Measurements from ENCODE around the gene CALCOCO2. TPM values are rescaled to one million over a fixed set of nuclear protein-coding genes. Genes with fewer than 3 reads are reported as not detected.

Gene CALCOCO2
- total and polyA plus RNA-seq, 11 donors, result 102 to 322 (median 222) TPM

DNA sequence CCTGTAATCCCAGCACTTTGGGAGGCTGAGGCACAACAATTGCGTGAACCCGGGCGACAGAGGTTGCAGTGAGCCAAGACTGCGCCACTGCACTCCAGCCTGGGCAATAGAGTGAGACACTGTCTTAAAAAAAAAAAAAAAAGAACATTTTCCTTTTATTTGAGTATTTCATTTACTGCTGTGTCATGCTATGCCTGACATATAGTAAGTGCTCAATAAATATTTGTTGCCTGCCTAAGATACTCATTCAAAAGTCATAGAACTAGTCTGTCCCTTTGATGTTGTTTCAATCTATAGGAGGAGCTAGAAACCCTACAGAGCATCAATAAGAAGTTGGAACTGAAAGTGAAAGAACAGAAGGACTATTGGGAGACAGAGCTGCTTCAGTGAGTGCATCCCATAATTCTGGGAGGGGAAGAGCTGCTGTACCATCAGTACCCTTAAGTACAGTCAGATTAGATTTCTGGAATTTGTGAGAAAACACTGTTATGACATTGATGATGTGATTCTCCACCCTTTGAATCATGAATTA, 20.0 kb downstream of the CALCOCO2 start:
- WGBS, 4 donors, result 95 to 100% (median 99%) methylated on average over 4 of the region's 4 CpGs

GRCh38 chr17:48854774-48855476, 24.1 kb downstream of the CALCOCO2 start:
- TF ChIP-seq CTCF (IDR thresholded peaks at IDR 0.05) (no peak), POLR2A (IDR thresholded peaks at IDR 0.05) (no peak)
- H3K9me3 ChIP-seq, result no peaks in the 10 kb centered on the region
- peaks cover 7 to 99% (median 94%) of the 10 kb centered on the region in 9 donors for H3K36me3 ChIP-seq
- intact Hi-C loops (cut with DNase I), result no loop called here
- ATAC-seq (no peak), DNase-seq (no peak)
- H3K27me3 ChIP-seq, result no peaks in the 10 kb centered on the region
- no peak overlapping the region for H3K4me3 ChIP-seq
- H3K27ac ChIP-seq, result no peak overlapping the region
- 87 to 94% (median 91%) methylated on average over 7 of the region's 7 CpGs for WGBS, 4 donors
- H3K4me1 ChIP-seq, result peaks cover 0 to 14% (median 0%) of the 10 kb centered on the region in 12 donors

More for the DNA sequence above, 20.0 kb downstream of the CALCOCO2 start:
- Histone ChIP-seq H3K9me3 (no peaks in the 10 kb centered on the region), H3K27ac (peak overlapping the region in 1 of 12 donors; percentile 29), H3K4me3 (no peak overlapping the region), H3K27me3 (no peaks in the 10 kb centered on the region), H3K4me1 (peaks cover 0 to 19% (median 2%) of the 10 kb centered on the region in 12 donors), H3K36me3 (peaks cover 7 to 100% (median 98%) of the 10 kb centered on the region in 9 donors)
- TF ChIP-seq CTCF (IDR thresholded peaks at IDR 0.05) (no peak), POLR2A (IDR thresholded peaks at IDR 0.05) (no peak)
- DNase-seq, result no peak
- ATAC-seq, result no peak
- intact Hi-C loops (cut with DNase I), result no loop called here

DNA sequence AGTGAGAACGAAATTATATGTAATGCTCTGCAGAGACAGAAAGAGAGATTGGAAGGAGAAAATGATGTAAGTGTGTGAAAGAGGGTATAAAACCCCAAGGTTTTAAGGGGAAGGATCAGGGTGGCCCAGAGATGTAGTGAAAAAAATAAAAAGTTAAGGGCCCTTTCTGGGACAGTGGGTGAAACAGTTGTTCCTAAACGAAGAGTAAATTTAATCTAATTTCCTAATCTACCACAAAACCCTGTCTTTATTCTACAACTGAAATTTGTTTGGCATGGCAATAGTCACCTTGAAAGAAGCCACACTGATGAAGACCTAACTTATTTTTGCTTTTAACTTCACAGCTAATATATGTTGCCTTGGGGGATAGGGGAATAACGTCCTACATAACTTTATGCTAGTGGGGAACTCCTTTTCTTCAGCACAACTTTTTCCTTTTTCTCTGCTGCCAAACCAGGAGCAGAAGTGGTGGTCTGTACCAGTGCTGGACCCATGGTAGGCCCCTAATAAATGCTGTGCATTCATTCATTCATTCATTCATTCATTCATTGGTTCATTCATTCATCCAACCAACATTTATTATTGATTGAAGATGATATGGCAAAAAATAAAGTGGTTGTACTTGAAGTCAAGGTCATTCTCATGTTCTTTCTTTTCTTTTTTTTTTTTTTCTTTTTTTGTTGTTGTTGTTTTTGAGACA, 25.4 kb downstream of the CALCOCO2 start:
- WGBS, 4 donors, result 66 to 72% (median 71%) methylated on average over 3 of the region's 3 CpGs
- peaks cover 7 to 99% (median 94%) of the 10 kb centered on the region in 9 donors for H3K36me3 ChIP-seq
- H3K4me3 ChIP-seq, result no peak overlapping the region
- TF ChIP-seq POLR2A (IDR thresholded peaks at IDR 0.05) (no peak), CTCF (IDR thresholded peaks at IDR 0.05) (no peak)
- H3K9me3 ChIP-seq, result no peaks in the 10 kb centered on the region
- DNase-seq (no peak), ATAC-seq (no peak)
- H3K27ac ChIP-seq, result no peak overlapping the region
- intact Hi-C loops (cut with DNase I), result no loop called here
- H3K27me3 ChIP-seq, result no peaks in the 10 kb centered on the region
- peaks cover 0 to 8% (median 0%) of the 10 kb centered on the region in 12 donors for H3K4me1 ChIP-seq

DNA sequence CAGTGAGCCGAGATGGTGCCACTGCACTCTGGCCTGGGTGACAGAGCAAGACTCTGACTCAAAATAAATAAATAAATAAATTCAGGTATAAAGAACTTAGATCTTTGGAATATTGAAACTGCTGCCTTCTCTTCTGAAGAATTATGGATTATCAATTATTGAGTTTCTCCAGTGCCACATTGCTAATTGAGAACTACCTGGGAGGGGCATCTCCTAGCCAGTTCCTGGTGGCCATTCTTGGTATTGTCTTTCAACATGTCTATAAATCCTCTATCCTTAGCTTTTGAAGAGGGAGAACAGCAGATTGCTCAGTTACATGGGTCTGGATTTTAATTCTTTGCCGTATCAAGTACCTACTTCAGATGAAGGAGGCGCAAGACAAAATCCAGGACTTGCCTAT, 29.2 kb downstream of the CALCOCO2 start:
- no peak for ATAC-seq
- intact Hi-C loops (cut with DNase I), result no loop called here
- Histone ChIP-seq H3K4me1 (no peaks in the 10 kb centered on the region), H3K9me3 (no peaks in the 10 kb centered on the region), H3K27me3 (no peaks in the 10 kb centered on the region), H3K36me3 (peaks cover 0 to 100% (median 94%) of the 10 kb centered on the region in 9 donors), H3K4me3 (no peak overlapping the region), H3K27ac (no peak overlapping the region)
- 96 to 100% (median 97%) methylated on average over 3 of the region's 3 CpGs for WGBS, 4 donors
- no peak for DNase-seq
- peak in 4 of 12 donors; percentile 5 to 34 (median 20) for TF ChIP-seq CTCF (IDR thresholded peaks at IDR 0.05)
- no peak for TF ChIP-seq POLR2A (IDR thresholded peaks at IDR 0.05)

Data from heart left ventricle (tissue), 16 donors.